MM.1S (cell line): ENCODE measurements around the gene DMRTB1.

ENCODE experiments used
- DNase-seq: peaks from one replicate; pipeline ENCODE4 v3.0.0-alpha.2; 2015
- H2AFZ ChIP-seq: fragments of 300-600 bp; sonication (generic); 2 replicates; pipeline ENCODE4 v1.6.0; 2016; ENCODE audit warnings: antibody characterized with exemption, low read length
- H3F3A ChIP-seq: fragments of 300-600 bp; sonication (generic); 2 replicates; pipeline ENCODE4 v1.6.1; 2016; ENCODE audit warnings: mild to moderate bottlenecking, antibody characterized with exemption, low read length, moderate library complexity, mixed read lengths; ENCODE audit not compliant: insufficient read depth
- H3K27ac ChIP-seq: fragments of 300-600 bp; sonication (generic); 2 replicates; pipeline ENCODE4 v1.5.1; 2016; ENCODE audit warnings: mild to moderate bottlenecking, low read length
- H3K27me3 ChIP-seq: fragments of 300-600 bp; sonication (generic); replicated peaks from 2 replicates; pipeline ENCODE4 v1.6.0; 2016; ENCODE audit warnings: low read length; ENCODE audit not compliant: insufficient read depth
- H3K36me3 ChIP-seq: fragments of 300-600 bp; sonication (generic); replicated peaks from 2 replicates; pipeline ENCODE4 v1.6.1; 2016; ENCODE audit warnings: mild to moderate bottlenecking, low read length, mixed read lengths; ENCODE audit not compliant: insufficient read depth
- H3K4me1 ChIP-seq: fragments of 300-600 bp; sonication (generic); 2 replicates; pipeline ENCODE4 v1.6.1; 2016; ENCODE audit warnings: low read length, mixed read lengths
- H3K4me2 ChIP-seq: fragments of 300-600 bp; sonication (generic); 2 replicates; pipeline ENCODE4 v1.6.0; 2016; ENCODE audit warnings: low read depth, low read length
- H3K4me3 ChIP-seq: fragments of 300-600 bp; sonication (generic); 2 replicates; pipeline ENCODE4 v1.5.1; 2016; ENCODE audit warnings: low read length, mixed read lengths
- H3K79me2 ChIP-seq: fragments of 300-600 bp; sonication (generic); 2 replicates; pipeline ENCODE4 v1.6.1; 2016; ENCODE audit warnings: mixed run types, low read length, mixed read lengths
- H3K9ac ChIP-seq: fragments of 300-600 bp; sonication (generic); 2 replicates; pipeline ENCODE4 v1.6.1; 2016; ENCODE audit warnings: low read length, mixed read lengths
- H3K9me2 ChIP-seq: fragments of 300-600 bp; sonication (generic); replicated peaks from 2 replicates; pipeline ENCODE4 v1.6.1; 2016; ENCODE audit warnings: mild to moderate bottlenecking, low read length, mixed read lengths; ENCODE audit not compliant: insufficient read depth
- H3K9me3 ChIP-seq: fragments of 300-600 bp; sonication (generic); replicated peaks from 2 replicates; pipeline ENCODE4 v1.6.1; 2016; ENCODE audit warnings: mild to moderate bottlenecking, low read length, mixed read lengths; ENCODE audit not compliant: insufficient read depth
- H4K20me1 ChIP-seq: fragments of 300-600 bp; sonication (generic); 2 replicates; pipeline ENCODE4 v1.6.1; 2016; ENCODE audit warnings: mild to moderate bottlenecking, low read length, moderate library complexity, mixed read lengths; ENCODE audit not compliant: insufficient read depth
- CTCF ChIP-seq: fragments of 300-600 bp; sonication (generic); IDR thresholded peaks from 2 replicates; pipeline ENCODE4 v1.5.1; 2016; ENCODE audit warnings: antibody characterized with exemption, low read length, mixed read lengths
- EZH2 ChIP-seq: fragments of 300-600 bp; sonication (generic); optimal IDR thresholded peaks from 2 replicates; pipeline ENCODE3; 2017; ENCODE audit warnings: low read depth, mild to moderate bottlenecking, antibody characterized with exemption, low read length, mixed read lengths
- EZH2phosphoT487 ChIP-seq: fragments of 300-600 bp; sonication (generic); IDR thresholded peaks from 2 replicates; pipeline ENCODE4 v1.6.1; 2018; ENCODE audit warnings: antibody characterized with exemption, low read length

The DMRTB1 gene

GRCh38 chr1:53509775-53510174 is 50.6 kb downstream of the DMRTB1 start:
- H3K27ac ChIP-seq = no peak overlapping the region
- H3K4me3 ChIP-seq = no peak overlapping the region
- TF ChIP-seq EZH2 = no peak
- TF ChIP-seq CTCF = no peak
- TF ChIP-seq EZH2phosphoT487 = no peak
- H3K4me1 ChIP-seq = no peaks in the 10 kb centered on the region
- H4K20me1 ChIP-seq = no peaks in the 10 kb centered on the region
- H3K9me3 ChIP-seq = no peaks in the 10 kb centered on the region
- H3K9me2 ChIP-seq = no peaks in the 10 kb centered on the region
- H3K4me2 ChIP-seq = no peak overlapping the region
- H3F3A ChIP-seq = no peaks in the 10 kb centered on the region
- H2AFZ ChIP-seq = no peak overlapping the region
- no peaks in the 10 kb centered on the region for H3K36me3 ChIP-seq
- no peak overlapping the region for H3K9ac ChIP-seq
- no peaks in the 10 kb centered on the region for H3K27me3 ChIP-seq
- H3K79me2 ChIP-seq = no peaks in the 10 kb centered on the region
- no peak for DNase-seq

- DNase-seq = no peak
- no peaks in the 10 kb centered on the region for H3F3A ChIP-seq
- H2AFZ ChIP-seq = no peak overlapping the region
- H3K4me1 ChIP-seq = no peaks in the 10 kb centered on the region
- no peak overlapping the region for H3K4me3 ChIP-seq
- H3K9me2 ChIP-seq = no peaks in the 10 kb centered on the region
- TF ChIP-seq CTCF (no peak), EZH2phosphoT487 (no peak), EZH2 (no peak)
- no peaks in the 10 kb centered on the region for H3K27me3 ChIP-seq
- H3K9ac ChIP-seq = no peak overlapping the region
- H3K27ac ChIP-seq = no peak overlapping the region
- no peaks in the 10 kb centered on the region for H3K9me3 ChIP-seq
- H4K20me1 ChIP-seq = no peaks in the 10 kb centered on the region
- H3K79me2 ChIP-seq = no peaks in the 10 kb centered on the region
- no peak overlapping the region for H3K4me2 ChIP-seq
- H3K36me3 ChIP-seq = no peaks in the 10 kb centered on the region
These were observed 51.0 kb downstream of the DMRTB1 start for GRCh38 chr1:53510215-53510614.

- no peak overlapping the region for H3K9ac ChIP-seq
- H3K4me3 ChIP-seq = no peak overlapping the region
- H3K27me3 ChIP-seq = no peaks in the 10 kb centered on the region
- H3K4me1 ChIP-seq = no peaks in the 10 kb centered on the region
- H3K36me3 ChIP-seq = no peaks in the 10 kb centered on the region
- H3K27ac ChIP-seq = no peak overlapping the region
- H3F3A ChIP-seq = no peaks in the 10 kb centered on the region
- TF ChIP-seq CTCF (no peak), EZH2 (no peak), EZH2phosphoT487 (no peak)
- H3K79me2 ChIP-seq = no peaks in the 10 kb centered on the region
- no peak overlapping the region for H2AFZ ChIP-seq
- DNase-seq = no peak
- no peaks in the 10 kb centered on the region for H4K20me1 ChIP-seq
- H3K9me3 ChIP-seq = no peaks in the 10 kb centered on the region
- H3K9me2 ChIP-seq = no peaks in the 10 kb centered on the region
- H3K4me2 ChIP-seq = no peak overlapping the region
These were observed 52.2 kb downstream of the DMRTB1 start for GRCh38 chr1:53511323-53511932.
